Nasal cavity respiratory epithelium epithelial cell of viscerocranial mucosa (primary cell): Measurements from ENCODE around the gene WBP2. TPM values are rescaled to one million over a fixed set of nuclear protein-coding genes. Genes with fewer than 3 reads are reported as not detected.

Experiments used
- total RNA-seq: library from RNA; depleted of rRNA; stranded (reverse); fragments of >200 nt; gene quantifications from 2 replicates; pipeline ENCODE4 v1.2.3, GENCODE V29; 2014

Gene WBP2
- 29.7 and 40.7 TPM in 2 replicates for total RNA-seq

GRCh38 chr17:75855310-75856061 lies at the start of gene WBP2:
WBP2 (minus strand) TSS chr17:75855335; CDS start chr17:75855297, 38 bp downstream.

GRCh38 chr17:75896415-75897159 lies 41.5 kb upstream of the WBP2 start, which contains the start of gene TRIM65:
TRIM65 (minus strand) TSS chr17:75896951; CDS start chr17:75896937, 14 bp downstream.

GRCh38 chr17:75878174-75878998 lies 23.3 kb upstream of the WBP2 start, which contains the start of gene TRIM47:
TRIM47 (minus strand) TSS chr17:75878581; CDS start chr17:75878548, 33 bp downstream.

GRCh38 chr17:75843577-75844529 lies 11.3 kb downstream of the WBP2 start, which contains the start of gene UNC13D:
UNC13D (minus strand) TSS chr17:75844404; CDS start chr17:75844337, 67 bp downstream.

Other genes with a start within 250 kb of the WBP2 start
- gene SMIM5, start 221.9 kb downstream of the WBP2 start, total RNA-seq: 0.34 and 0.93 TPM in 2 replicates
- 17.4 and 27.6 TPM in 2 replicates for gene RECQL5, start 188.2 kb downstream of the WBP2 start, total RNA-seq
- 52.3 and 65.1 TPM in 2 replicates for gene SAP30BP, start 188.0 kb downstream of the WBP2 start, total RNA-seq
- 488 and 974 TPM in 2 replicates for gene ITGB4, start 133.9 kb downstream of the WBP2 start, total RNA-seq
- 9.9 and 16.0 TPM in 2 replicates for gene GALK1, start 90.1 kb downstream of the WBP2 start, total RNA-seq
- 9.2 and 16.2 TPM in 2 replicates for gene UNK, start 70.5 kb downstream of the WBP2 start, total RNA-seq
- 13.7 and 14.8 TPM in 2 replicates for gene UNC13D, start 10.9 kb downstream of the WBP2 start, total RNA-seq
- gene TRIM47, start 23.2 kb upstream of the WBP2 start, total RNA-seq: 14.4 and 47.8 TPM in 2 replicates
- 18.1 and 25.3 TPM in 2 replicates for gene TRIM65, start 41.6 kb upstream of the WBP2 start, total RNA-seq
- gene MRPL38, start 49.5 kb upstream of the WBP2 start, total RNA-seq: 33.5 TPM in 2 replicates
- 11.3 and 18.5 TPM in 2 replicates for gene FBF1, start 85.7 kb upstream of the WBP2 start, total RNA-seq
- 37.3 and 72.5 TPM in 2 replicates for gene ACOX1, start 123.8 kb upstream of the WBP2 start, total RNA-seq
- gene TEN1, start 123.9 kb upstream of the WBP2 start, total RNA-seq: 12.9 and 20.5 TPM in 2 replicates
- 0.68 and 1.8 TPM in 2 replicates for gene CDK3, start 145.5 kb upstream of the WBP2 start, total RNA-seq
- 40.3 and 69.8 TPM in 2 replicates for gene EVPL, start 172.0 kb upstream of the WBP2 start, total RNA-seq
- 44.1 and 75.0 TPM in 2 replicates for gene SRP68, start 217.2 kb upstream of the WBP2 start, total RNA-seq
- 0.14 TPM in 1 of 2 replicates, not detected in the other for gene GALR2, start 219.4 kb upstream of the WBP2 start, total RNA-seq
- not detected in 2 replicates for gene ZACN, start 223.8 kb upstream of the WBP2 start, total RNA-seq
- gene EXOC7, start 248.5 kb upstream of the WBP2 start, total RNA-seq: 36.2 and 66.5 TPM in 2 replicates